Natural killer cell (primary cell): ENCODE results near the gene CCR9. TPM values are rescaled to one million over a fixed set of nuclear protein-coding genes. Genes with fewer than 3 reads are reported as not detected.

ENCODE experiments used
- ATAC-seq, 3 donors: fragments of 150-1000 bp in 2 of 3; fragments of 200-7000 bp in 1 of 3; cut with Tn5 transposase; 1 replicate in 1 of 3; 2 replicates in 2 of 3; pipeline ENCODE4 v1.10.0; 2021; ENCODE audit warnings: mild to moderate bottlenecking in 2 of 3, moderate library complexity in 2 of 3
- DNase-seq, 2 donors: peaks; one replicate each; pipeline versions ENCODE4 v3.0.0 to v3.0.0-alpha.2; 2013 to 2021; ENCODE audit warnings: mixed read lengths in 1 of 2
- H3K27ac ChIP-seq: one replicate; pipeline ENCODE4 v1.5.1; 2013; ENCODE audit warnings: mild to moderate bottlenecking, low read length
- H3K27me3 ChIP-seq: one replicate; pipeline ENCODE4 v1.6.1; 2013; ENCODE audit warnings: low read length; ENCODE audit not compliant: control insufficient read depth, insufficient read depth
- H3K36me3 ChIP-seq: one replicate; pipeline ENCODE4 v1.6.1; 2013; ENCODE audit warnings: low read length; ENCODE audit not compliant: control insufficient read depth, insufficient read depth
- H3K4me1 ChIP-seq: one replicate; pipeline ENCODE4 v1.6.1; 2013; ENCODE audit warnings: low read length; ENCODE audit not compliant: control insufficient read depth, insufficient read depth
- H3K4me3 ChIP-seq: one replicate; pipeline ENCODE4 v1.5.1; 2013; ENCODE audit warnings: low read length
- H3K9me3 ChIP-seq: one replicate; pipeline ENCODE4 v1.6.1; 2013; ENCODE audit warnings: low read length; ENCODE audit not compliant: control insufficient read depth, insufficient read depth
- H3K27ac Mint-ChIP-seq, 2 donors: one replicate each; pipeline ENCODE4 v1.8.0; 2022; ENCODE audit warnings: mild to moderate bottlenecking in 2 of 2, mixed read lengths in 2 of 2, moderate library complexity in 1 of 2
- H3K27me3 Mint-ChIP-seq, 2 donors: one replicate each; pipeline ENCODE4 v1.8.0; 2022; ENCODE audit warnings: low read depth in 2 of 2, mixed read lengths in 2 of 2
- H3K36me3 Mint-ChIP-seq: one replicate; pipeline ENCODE4 v1.8.0; 2022; ENCODE audit warnings: mixed read lengths
- H3K4me1 Mint-ChIP-seq, 2 donors: one replicate each; pipeline ENCODE4 v1.8.0; 2022; ENCODE audit warnings: mixed read lengths in 2 of 2
- H3K4me3 Mint-ChIP-seq: one replicate; pipeline ENCODE4 v1.8.0; 2022; ENCODE audit warnings: mild to moderate bottlenecking, moderate library complexity, mixed read lengths
- H3K9me3 Mint-ChIP-seq, 2 donors: one replicate each; pipeline ENCODE4 v1.8.0; 2022; ENCODE audit warnings: mixed read lengths in 2 of 2
- WGBS: methylation state at CpG from one replicate; pipeline ENCODE4 v1.1.7; 2013; ENCODE audit warnings: missing lambda C conversion rate; ENCODE audit not compliant: insufficient coverage; 5-methylcytosine and 5-hydroxymethylcytosine counted together
- intact Hi-C: fragments of 100-400 bp; cut with micrococcal nuclease; formaldehyde crosslinking; loops from one replicate; pipeline ENCODE4 v1.14.2; 2022
- total RNA-seq, 4 donors: library from RNA; stranded (reverse); fragments of 120-200 nt in 1 of 4; gene quantifications; one replicate each; pipeline versions ENCODE4 v1.2.3 to v1.2.4, GENCODE V29; 2013 to 2022
- TF ChIP-seq, protein P1 (sequence below): fragments of 200-600 bp; IDR thresholded peaks from one replicate; pipeline ENCODE4 v1.8.0; 2022; ENCODE audit warnings: antibody characterized with exemption

Gene CCR9
- total RNA-seq, 3 donors from 2014 or later (not counting 1 experiment from before 2014, with no cell fraction given), result 0.27 TPM; not detected in 2

DNA sequence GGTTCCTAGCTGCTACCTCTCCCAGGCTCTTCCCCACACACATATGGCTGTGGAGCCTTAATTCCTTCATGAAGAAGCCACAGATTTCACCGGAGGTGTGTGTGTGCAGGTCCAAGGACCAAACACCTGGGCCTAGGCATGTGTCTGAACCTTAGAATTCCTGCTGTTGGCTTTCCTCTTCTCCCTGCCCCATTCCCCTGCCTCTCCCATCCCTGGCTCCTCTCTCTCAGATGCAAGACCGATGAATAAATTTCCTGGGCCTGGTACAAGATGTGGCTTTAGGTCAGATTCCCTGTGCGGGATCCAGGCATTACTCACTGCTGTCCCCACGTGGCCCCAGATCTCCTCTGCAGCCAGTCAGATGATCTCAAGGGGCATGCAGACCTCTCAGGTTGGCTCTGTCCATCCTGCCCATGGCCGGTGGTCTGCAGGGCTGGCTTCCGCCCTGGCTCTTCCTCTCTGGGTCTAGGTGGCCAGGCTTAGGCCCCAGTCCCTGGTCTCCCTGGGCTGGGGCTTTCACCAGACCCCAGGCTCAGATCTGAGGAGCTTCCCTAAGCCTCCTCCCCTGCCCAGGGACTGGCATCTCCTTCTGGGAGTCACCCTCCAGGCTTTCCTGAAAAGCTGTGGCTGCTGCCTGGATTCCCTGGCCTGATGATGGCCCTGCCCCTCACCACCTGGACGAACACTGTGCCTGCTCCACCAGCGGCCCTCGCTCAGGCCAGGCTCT is 20.5 kb downstream of the CCR9 start:
- no peak overlapping the region for H3K4me3 ChIP-seq
- H3K36me3 ChIP-seq, result no peaks in the 10 kb centered on the region
- no peak overlapping the region for H3K27ac ChIP-seq
- TF ChIP-seq, protein P1, sequence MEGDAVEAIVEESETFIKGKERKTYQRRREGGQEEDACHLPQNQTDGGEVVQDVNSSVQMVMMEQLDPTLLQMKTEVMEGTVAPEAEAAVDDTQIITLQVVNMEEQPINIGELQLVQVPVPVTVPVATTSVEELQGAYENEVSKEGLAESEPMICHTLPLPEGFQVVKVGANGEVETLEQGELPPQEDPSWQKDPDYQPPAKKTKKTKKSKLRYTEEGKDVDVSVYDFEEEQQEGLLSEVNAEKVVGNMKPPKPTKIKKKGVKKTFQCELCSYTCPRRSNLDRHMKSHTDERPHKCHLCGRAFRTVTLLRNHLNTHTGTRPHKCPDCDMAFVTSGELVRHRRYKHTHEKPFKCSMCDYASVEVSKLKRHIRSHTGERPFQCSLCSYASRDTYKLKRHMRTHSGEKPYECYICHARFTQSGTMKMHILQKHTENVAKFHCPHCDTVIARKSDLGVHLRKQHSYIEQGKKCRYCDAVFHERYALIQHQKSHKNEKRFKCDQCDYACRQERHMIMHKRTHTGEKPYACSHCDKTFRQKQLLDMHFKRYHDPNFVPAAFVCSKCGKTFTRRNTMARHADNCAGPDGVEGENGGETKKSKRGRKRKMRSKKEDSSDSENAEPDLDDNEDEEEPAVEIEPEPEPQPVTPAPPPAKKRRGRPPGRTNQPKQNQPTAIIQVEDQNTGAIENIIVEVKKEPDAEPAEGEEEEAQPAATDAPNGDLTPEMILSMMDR, result no peak
- 84% methylated on average over 9 of the region's 9 CpGs for WGBS
- Mint-ChIP-seq H3K27ac (peak overlapping the region in 1 of 2 donors; percentile 79), H3K4me3 (no peak overlapping the region), H3K9me3 (no peaks in the 10 kb centered on the region), H3K27me3 (no peaks in the 10 kb centered on the region), H3K4me1 (peaks cover 51 to 58% of the 10 kb centered on the region in 2 donors), H3K36me3 (no peaks in the 10 kb centered on the region)
- no peak for DNase-seq
- intact Hi-C loops, result no loop called here
- no peaks in the 10 kb centered on the region for H3K27me3 ChIP-seq
- H3K4me1 ChIP-seq, result peaks cover 45% of the 10 kb centered on the region
- ATAC-seq, result no peak
- no peaks in the 10 kb centered on the region for H3K9me3 ChIP-seq

DNA sequence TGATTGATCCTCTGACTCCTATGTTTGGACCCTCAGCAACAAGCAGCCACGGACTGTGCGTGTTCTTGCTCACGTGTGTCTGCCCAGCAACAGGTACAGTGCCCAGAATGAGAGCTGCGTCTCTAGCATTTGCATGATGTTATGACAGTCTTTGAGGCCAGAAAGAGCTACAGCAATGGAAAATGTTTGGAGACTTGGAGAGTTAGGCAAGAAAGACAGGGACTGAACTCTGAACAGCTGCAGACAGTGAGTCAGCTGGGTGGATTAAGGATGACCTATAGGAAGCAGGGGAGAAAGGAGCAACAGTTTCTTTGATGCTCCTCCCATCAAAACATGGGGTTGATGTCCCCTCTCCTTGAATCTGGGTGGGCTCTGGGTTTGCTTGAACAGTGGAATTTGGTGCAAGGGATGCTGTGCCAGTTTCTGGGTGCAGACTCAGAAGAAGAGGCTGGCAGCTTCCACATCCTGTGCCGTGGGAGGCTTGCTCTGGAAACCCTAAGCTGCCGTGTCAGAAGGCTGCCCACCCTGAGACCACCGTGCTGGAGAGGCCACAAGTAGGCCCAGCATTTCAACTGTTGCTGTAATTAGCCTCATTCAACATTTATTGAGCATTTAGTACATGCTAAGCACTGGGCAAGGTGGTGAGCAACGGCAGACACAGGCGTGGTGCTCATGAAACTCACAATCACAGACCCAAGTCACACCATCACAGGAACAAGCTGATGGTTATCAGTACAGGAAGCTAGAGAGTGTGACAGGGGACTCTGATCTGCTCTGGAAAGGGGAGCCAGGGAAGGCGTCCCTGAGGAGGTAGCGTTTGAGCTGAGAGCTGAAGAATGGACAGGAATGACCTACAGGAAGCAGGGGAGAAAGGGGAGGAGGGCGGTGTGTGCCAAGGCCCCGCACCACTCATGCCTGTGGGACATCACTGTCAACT is 21.7 kb downstream of the CCR9 start:
- no peak overlapping the region for H3K4me3 ChIP-seq
- ATAC-seq (peak; percentile 49 to 72 (median 55)), DNase-seq (peak in 1 of 2 donors; percentile 60)
- H3K27ac ChIP-seq, result no peak overlapping the region
- 52% methylated on average over 13 of the region's 13 CpGs for WGBS
- Mint-ChIP-seq H3K9me3 (no peaks in the 10 kb centered on the region), H3K27me3 (no peaks in the 10 kb centered on the region), H3K4me3 (peak overlapping the region; percentile 61), H3K36me3 (no peaks in the 10 kb centered on the region), H3K4me1 (peaks cover 53 to 68% of the 10 kb centered on the region in 2 donors), H3K27ac (peak overlapping the region; percentile 66 to 79)
- H3K36me3 ChIP-seq, result no peaks in the 10 kb centered on the region
- intact Hi-C loops, result no loop called here
- H3K9me3 ChIP-seq, result no peaks in the 10 kb centered on the region
- TF ChIP-seq, protein P1, result no peak
- H3K4me1 ChIP-seq, result peaks cover 53% of the 10 kb centered on the region
- no peaks in the 10 kb centered on the region for H3K27me3 ChIP-seq

DNA sequence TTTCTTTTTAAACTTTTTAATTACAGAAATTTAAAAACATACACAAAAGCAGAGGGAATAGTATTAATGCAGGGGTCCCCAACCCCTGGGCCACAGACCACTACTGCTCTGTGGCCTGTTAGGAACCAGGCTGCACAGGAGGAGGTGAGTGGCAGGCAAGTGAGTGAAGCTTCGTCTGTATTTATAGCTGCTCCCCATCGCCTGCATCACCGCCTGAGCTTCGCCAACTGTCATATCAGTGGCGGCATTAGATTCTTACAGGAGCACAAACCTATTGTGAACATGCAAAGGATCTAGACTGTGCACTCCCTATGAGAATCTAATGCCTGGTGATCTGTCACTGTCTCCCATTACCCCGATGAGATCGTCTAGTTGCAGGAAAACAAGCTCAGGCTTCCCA is 22.4 kb downstream of the CCR9 start:
- Histone ChIP-seq H3K4me1 (peaks cover 53% of the 10 kb centered on the region), H3K4me3 (no peak overlapping the region), H3K9me3 (no peaks in the 10 kb centered on the region), H3K36me3 (no peaks in the 10 kb centered on the region), H3K27me3 (no peaks in the 10 kb centered on the region), H3K27ac (no peak overlapping the region)
- intact Hi-C loops, result no loop called here
- Mint-ChIP-seq H3K27me3 (no peaks in the 10 kb centered on the region), H3K4me1 (peaks cover 53 to 75% of the 10 kb centered on the region in 2 donors), H3K9me3 (no peaks in the 10 kb centered on the region), H3K36me3 (no peaks in the 10 kb centered on the region), H3K4me3 (peak overlapping the region; percentile 61), H3K27ac (peak overlapping the region; percentile 66 to 79)
- ATAC-seq (peak in 1 of 3 donors; percentile 9), DNase-seq (no peak)
- 74% methylated on average over 7 of the region's 7 CpGs for WGBS
- TF ChIP-seq, protein P1, result no peak
